Measurements from ENCODE around the gene NCS1. TPM values are rescaled to one million over a fixed set of nuclear protein-coding genes. Genes with fewer than 3 reads are reported as not detected.

The NCS1 gene
- total RNA-seq, 1 donor from 2014 or later, result 26.6 TPM

- DNase-seq (ENCODE audit: low read depth) (no peak), FAIRE-seq (no peak)
- Histone ChIP-seq H3K36me3 (ENCODE audit: control insufficient read depth, insufficient read depth, low read length) (no peaks in the 10 kb centered on the region), H3K4me3 (ENCODE audit: low read depth, low read length) (no peak overlapping the region), H3K27me3 (ENCODE audit: control insufficient read depth, insufficient read depth, low read length) (no peaks in the 10 kb centered on the region)
- no peak for TF ChIP-seq CTCF (IDR thresholded peaks at IDR 0.05; ENCODE audit: insufficient read depth, low read length, severe bottlenecking)
These were observed 23.2 kb upstream of the NCS1 start for GRCh38 chr9:130149031-130149430.

- no peaks in the 10 kb centered on the region for H3K27me3 ChIP-seq (ENCODE audit: control insufficient read depth, insufficient read depth, low read length)
- H3K4me3 ChIP-seq (ENCODE audit: low read depth, low read length), result no peak overlapping the region
- no peaks in the 10 kb centered on the region for H3K36me3 ChIP-seq (ENCODE audit: control insufficient read depth, insufficient read depth, low read length)
- no peak for TF ChIP-seq CTCF (IDR thresholded peaks at IDR 0.05; ENCODE audit: insufficient read depth, low read length, severe bottlenecking)
- FAIRE-seq (no peak), DNase-seq (ENCODE audit: low read depth) (no peak)
These were observed 22.4 kb upstream of the NCS1 start for GRCh38 chr9:130149654-130150286.

- Histone ChIP-seq H3K36me3 (ENCODE audit: control insufficient read depth, insufficient read depth, low read length) (no peaks in the 10 kb centered on the region), H3K27me3 (ENCODE audit: control insufficient read depth, insufficient read depth, low read length) (no peaks in the 10 kb centered on the region), H3K4me3 (ENCODE audit: low read depth, low read length) (no peak overlapping the region)
- TF ChIP-seq CTCF (IDR thresholded peaks at IDR 0.05; ENCODE audit: insufficient read depth, low read length, severe bottlenecking), result no peak
- peak; percentile 87 for DNase-seq (ENCODE audit: low read depth)
- no peak for FAIRE-seq
These were observed 21.3 kb upstream of the NCS1 start for GRCh38 chr9:130150779-130151382.

GRCh38 chr9:130154816-130155215 lies 17.4 kb upstream of the NCS1 start:
- Histone ChIP-seq H3K4me3 (ENCODE audit: low read depth, low read length) (no peak overlapping the region), H3K27me3 (ENCODE audit: control insufficient read depth, insufficient read depth, low read length) (no peaks in the 10 kb centered on the region), H3K36me3 (ENCODE audit: control insufficient read depth, insufficient read depth, low read length) (no peaks in the 10 kb centered on the region)
- FAIRE-seq (no peak), DNase-seq (ENCODE audit: low read depth) (no peak)
- no peak for TF ChIP-seq CTCF (IDR thresholded peaks at IDR 0.05; ENCODE audit: insufficient read depth, low read length, severe bottlenecking)

GRCh38 chr9:130155647-130156046 lies 16.6 kb upstream of the NCS1 start:
- no peak for TF ChIP-seq CTCF (IDR thresholded peaks at IDR 0.05; ENCODE audit: insufficient read depth, low read length, severe bottlenecking)
- DNase-seq (ENCODE audit: low read depth), result no peak
- no peak overlapping the region for H3K4me3 ChIP-seq (ENCODE audit: low read depth, low read length)
- H3K27me3 ChIP-seq (ENCODE audit: control insufficient read depth, insufficient read depth, low read length), result no peaks in the 10 kb centered on the region
- H3K36me3 ChIP-seq (ENCODE audit: control insufficient read depth, insufficient read depth, low read length), result no peaks in the 10 kb centered on the region
- FAIRE-seq, result no peak

- Histone ChIP-seq H3K27me3 (ENCODE audit: control insufficient read depth, insufficient read depth, low read length) (no peaks in the 10 kb centered on the region), H3K4me3 (ENCODE audit: low read depth, low read length) (no peak overlapping the region), H3K36me3 (ENCODE audit: control insufficient read depth, insufficient read depth, low read length) (no peaks in the 10 kb centered on the region)
- no peak for TF ChIP-seq CTCF (IDR thresholded peaks at IDR 0.05; ENCODE audit: insufficient read depth, low read length, severe bottlenecking)
- FAIRE-seq, result no peak
- no peak for DNase-seq (ENCODE audit: low read depth)
These were observed 15.5 kb upstream of the NCS1 start for GRCh38 chr9:130156672-130157071.

All from bronchial epithelial cell (primary cell).